Stimulated activated CD8-positive, alpha-beta memory T cell treated with anti-CD3 and anti-CD28 coated beads, Interleukin-4, amount 100 ng/mL, for 4 hours (primary cell): ENCODE data around the gene IGF2.

Experiments
- DNase-seq, 2 donors: peaks; one replicate each; pipeline ENCODE4 v3.0.0-alpha.2; 2020; ENCODE audit warnings: low read depth in 2 of 2, low spot score in 1 of 2

IGF2 gene

GRCh38 chr11:2169626-2170570, 30.7 kb upstream of the IGF2 start:
- no peak for DNase-seq

- DNase-seq = no peak
These were observed 29.8 kb upstream of the IGF2 start for GRCh38 chr11:2169005-2169378.

DNA sequence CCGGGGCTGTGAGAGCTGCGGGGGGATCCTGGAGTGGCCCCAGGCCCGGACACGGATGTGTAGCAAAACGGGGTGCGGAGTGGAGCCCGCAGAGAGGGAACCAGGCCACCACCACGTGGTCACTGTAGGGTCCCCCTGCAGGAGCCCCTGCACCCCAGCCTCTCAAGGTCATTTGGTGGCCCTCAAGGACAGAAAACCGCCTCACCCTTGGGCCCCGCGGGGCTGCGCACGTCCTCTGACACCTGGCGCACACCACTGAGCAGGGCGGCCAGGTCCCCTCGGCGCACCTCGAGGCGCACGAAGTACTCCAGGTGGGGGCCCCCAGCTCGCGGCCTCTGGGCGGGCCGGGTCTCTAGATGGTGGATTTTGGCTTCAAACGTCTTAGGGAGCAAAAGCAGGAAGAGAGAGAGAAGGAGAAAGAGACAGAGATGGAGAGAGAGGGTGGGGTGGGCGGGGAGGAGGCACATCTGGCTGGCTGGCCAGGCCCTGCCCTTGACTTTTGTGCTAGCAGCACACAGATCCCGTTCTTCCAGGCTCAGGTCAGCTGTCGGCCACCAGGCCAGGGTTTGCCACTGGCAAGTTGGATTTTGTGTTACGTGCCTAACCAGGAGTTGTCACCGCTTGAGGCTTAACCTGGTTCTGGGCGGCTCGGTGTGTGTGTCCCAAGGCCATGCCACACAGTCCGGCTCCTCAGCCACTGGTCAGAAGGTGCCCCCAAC, 29.3 kb upstream of the IGF2 start:
- no peak for DNase-seq

- DNase-seq = no peak
These were observed 28.2 kb upstream of the IGF2 start for GRCh38 chr11:2167141-2168045.

DNA sequence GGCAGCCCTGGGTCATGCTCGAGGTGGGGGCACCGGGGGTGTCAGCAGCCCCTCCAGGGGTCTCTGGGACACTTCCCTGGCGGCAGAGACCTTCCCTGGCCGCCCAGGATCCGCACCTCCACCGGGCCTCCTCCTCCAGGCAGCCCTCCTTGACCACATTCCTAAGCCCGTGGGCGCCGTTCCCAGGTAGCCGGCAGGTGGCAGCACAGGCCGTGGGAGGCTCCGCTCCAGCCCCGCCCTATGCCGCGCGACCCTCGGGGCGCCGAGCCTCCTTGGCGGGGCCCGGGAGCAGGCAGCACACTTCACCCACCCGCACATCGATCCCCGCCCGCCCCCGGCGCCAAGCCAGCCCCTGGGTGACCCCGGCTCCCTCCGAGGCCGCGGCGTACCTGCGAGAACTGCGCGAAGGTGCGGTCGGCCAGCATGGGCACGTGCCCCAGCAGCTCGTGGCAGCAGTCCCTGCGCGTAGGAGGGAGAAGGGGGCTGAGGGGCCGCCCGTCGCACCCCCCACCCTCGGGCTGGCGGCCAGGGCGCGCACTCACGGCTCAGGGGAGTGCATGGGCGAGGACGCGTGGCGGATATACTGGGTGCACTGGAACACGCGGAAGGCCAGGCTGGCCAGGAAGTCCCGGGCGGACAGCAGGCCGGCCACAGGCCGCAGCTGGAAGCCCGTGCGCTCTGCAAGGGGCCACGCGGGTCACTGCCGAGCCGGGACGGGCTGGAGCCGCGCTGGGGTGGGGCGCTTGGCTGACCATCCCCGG, 27.1 kb upstream of the IGF2 start:
- peak in 1 of 2 donors; percentile 17 for DNase-seq

DNA sequence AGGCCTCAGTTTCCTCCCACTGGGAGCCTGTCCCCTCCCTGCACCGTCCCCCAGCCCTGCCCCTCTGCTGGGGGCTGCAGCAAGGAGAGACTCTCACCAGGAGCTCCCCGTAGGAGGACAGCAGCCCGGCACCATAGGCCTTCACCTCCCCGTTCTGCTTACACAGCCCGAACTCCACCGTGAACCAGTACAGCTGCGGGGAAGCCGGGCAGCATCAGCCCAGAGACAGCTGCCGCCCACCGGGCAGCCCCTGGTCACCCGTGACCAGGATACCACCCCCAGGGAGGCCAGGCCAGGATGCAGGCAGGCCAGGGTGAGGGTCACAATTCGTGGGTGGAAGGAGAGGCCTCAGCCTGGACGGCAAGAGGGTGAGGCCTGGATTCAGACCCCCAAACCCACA, 26.4 kb upstream of the IGF2 start:
- DNase-seq = no peak

- no peak for DNase-seq
These were observed 25.8 kb upstream of the IGF2 start for GRCh38 chr11:2164861-2165555.

- no peak for DNase-seq
These were observed 24.9 kb upstream of the IGF2 start for GRCh38 chr11:2164081-2164480.

- DNase-seq = no peak
These were observed 24.3 kb upstream of the IGF2 start for GRCh38 chr11:2163428-2163978.

DNA sequence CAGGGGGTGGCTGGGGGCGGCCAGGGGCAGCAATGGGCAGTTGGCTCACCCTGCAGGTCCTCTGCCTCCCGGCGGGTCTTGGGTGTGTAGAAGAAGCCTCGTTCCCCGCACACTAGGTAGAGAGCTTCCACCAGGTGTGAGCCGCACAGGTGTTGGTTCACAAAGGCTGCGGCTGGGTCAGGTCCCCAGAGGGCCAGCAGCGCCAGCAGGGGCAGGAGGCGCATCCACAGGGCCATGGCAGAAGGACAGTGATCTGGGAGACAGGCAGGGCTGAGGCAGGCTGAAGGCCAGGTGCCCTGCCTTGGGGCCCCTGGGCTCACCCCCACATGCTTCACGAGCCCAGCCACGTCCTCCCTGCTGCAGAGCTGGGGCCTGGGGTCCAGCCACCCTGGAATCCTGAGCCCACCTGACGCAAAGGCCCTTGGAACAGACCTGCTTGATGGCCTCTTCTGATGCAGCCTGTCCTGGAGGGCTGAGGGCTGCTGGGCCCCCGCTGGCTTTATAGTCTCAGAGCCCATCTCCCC, 21.6 kb upstream of the IGF2 start, which contains the start of gene INS:
Gene INS, minus strand, starts transcription at position 474 of the 524 bp plus-strand sequence. Its CDS starts 238 bp downstream, at position 236.
- DNase-seq = no peak

DNA sequence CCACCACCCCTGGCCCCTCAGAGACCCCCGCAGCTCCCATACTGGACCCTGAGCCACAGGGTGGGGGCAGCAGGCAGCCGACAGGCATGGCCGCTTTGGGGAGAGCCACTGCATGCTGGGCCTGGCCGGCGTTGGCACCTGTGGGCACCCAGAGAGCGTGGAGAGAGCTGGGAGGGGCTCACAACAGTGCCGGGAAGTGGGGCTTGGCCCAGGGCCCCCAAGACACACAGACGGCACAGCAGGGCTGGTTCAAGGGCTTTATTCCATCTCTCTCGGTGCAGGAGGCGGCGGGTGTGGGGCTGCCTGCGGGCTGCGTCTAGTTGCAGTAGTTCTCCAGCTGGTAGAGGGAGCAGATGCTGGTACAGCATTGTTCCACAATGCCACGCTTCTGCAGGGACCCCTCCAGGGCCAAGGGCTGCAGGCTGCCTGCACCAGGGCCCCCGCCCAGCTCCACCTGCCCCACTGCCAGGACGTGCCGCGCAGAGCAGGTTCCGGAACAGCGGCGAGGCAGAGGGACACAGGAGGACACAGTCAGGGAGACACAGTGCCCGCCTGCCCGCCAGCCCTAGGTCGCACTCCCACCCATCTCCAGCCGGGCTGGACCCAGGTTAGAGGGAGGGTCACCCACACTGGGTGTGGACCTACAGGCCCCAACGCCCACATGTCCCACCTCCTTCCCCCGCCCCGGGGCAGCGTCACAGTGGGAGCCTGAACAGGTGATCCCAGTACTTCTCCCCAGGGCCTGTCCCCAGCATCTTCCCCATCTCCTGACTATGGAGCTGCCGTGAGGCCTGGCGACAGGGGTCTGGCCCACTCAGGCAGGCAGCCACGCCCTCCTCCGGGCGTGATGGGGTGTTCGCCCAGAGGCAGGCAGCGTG, 20.6 kb upstream of the IGF2 start:
- DNase-seq = no peak

- DNase-seq = no peak
These were observed 19.8 kb upstream of the IGF2 start for GRCh38 chr11:2158966-2159365.

DNA sequence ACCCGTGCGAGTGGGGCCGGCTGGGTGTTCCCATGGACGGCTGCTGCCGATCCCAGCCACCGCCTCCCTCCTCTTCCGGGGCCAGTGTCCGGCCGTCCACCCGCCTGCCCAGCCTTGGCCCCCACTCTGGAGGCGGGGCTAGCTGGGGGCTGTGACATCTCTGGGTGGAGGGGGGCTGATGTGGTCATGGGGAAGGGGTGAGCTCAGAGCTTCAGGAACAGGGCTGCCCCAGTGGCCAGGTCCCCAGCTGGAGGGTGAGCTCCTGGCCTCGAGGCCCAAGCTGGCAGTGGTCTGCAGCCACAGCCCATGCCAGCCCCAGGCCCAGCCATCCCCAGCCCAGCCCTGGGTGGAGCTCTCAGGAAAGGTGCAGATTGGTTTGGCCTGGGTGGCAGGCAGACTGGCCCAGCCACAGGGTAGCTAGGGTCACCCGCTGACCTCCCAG, 19.1 kb upstream of the IGF2 start:
- no peak for DNase-seq

- no peak for DNase-seq
These were observed 18.3 kb upstream of the IGF2 start for GRCh38 chr11:2157294-2158040.

- peak in 1 of 2 donors; percentile 21 for DNase-seq
These were observed 17.4 kb upstream of the IGF2 start for GRCh38 chr11:2156416-2157182.

DNA sequence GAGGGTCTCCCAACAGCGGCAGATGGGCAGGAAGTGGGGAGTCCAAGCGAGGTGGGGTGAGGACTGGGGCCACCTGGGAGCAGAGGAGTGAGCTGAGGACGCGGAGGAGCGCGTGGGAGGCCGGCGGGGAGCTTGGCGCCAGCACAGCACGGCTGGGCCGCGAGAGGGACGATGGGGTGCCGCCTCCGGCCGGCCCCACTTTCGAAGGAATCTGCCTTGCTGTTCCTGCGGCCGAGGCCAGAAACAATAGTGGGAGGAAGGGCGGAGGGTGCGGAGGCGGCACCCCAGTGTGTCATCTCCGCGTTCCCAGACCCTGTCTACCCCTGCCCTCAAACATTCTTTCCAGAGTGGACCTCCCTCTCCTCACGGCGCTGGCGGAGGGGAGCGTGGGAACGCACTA, 16.3 kb upstream of the IGF2 start:
- DNase-seq = no peak

GRCh38 chr11:2154889-2155288, 15.7 kb upstream of the IGF2 start:
- DNase-seq = no peak
